Stimulated activated CD8-positive, alpha-beta memory T cell treated with anti-CD3 and anti-CD28 coated beads, Interleukin-12 subunit alpha, Interleukin-12 subunit beta, amount 100 ng/mL, for 4 hours (primary cell): ENCODE results near the gene CAMP.
"Not testable (repeated sequence)": the region's sequence is repeated elsewhere in the genome, so short reads cannot be mapped to it uniquely, and the experiment has no call there.

ENCODE experiments used
- DNase-seq: peaks from one replicate; pipeline ENCODE4 v3.0.0-alpha.2; 2020; ENCODE audit warnings: low read depth

Gene CAMP, protein sequence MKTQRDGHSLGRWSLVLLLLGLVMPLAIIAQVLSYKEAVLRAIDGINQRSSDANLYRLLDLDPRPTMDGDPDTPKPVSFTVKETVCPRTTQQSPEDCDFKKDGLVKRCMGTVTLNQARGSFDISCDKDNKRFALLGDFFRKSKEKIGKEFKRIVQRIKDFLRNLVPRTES

DNA sequence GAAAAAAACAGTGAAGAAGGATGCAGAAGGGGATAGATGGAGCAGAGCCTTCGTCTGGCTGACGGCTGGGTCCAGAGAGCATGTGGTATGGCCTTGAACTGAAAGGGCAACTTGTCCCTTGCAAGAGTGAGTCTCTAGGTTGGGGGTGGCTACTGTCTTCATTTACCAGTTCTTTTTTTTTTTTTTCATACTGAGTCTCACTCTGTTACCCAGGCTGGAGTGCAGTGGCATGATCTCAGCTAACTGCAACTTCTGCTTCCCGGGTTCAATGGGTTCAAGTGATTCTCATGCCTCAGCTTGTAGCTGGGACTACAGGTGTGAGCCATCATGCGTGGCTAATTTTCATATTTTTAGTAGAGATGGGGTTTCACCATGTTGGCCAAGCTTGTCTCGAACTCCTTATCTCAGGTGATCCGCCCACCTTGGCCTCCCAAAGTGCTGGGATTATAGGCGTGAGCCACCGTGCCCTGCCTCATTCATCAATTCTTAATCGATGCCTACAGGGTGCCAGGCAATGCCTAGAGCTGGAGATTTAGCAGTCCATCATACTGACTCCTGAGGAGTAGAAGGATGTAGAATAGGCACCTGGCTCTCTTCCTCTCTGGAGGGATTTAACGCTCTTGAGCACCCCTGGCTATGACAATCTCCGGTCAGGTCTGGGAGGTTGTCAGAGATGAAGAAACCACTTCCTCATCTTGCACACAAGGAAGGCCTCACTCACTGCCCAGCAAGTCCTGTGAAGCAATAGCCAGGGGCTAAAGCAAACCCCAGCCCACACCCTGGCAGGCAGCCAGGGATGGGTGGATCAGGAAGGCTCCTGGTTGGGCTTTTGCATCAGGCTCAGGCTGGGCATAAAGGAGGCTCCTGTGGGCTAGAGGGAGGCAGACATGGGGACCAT lies at the start of gene CAMP:
Gene CAMP (plus strand): TSS at position 880 of the 898 bp plus-strand sequence. CDS start 17 bp downstream, at position 897.
- DNase-seq, result no peak

DNA sequence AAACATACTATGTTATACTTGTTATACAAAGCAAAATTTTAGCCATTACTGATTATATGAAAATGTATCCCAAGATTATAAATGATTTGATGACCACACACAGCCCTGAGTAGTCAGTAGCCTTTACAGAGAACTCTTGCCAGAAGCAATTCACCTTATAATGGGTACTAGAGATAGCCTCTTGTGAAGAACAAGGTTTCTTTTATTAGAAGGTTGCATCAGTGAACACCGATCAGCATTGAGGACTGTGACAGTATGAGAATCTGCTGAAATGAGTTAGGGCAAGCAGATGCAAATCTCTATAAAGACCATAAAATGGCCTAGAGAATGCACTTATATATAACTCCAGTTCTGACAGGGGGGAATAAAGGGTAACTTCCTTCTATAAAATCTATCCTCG lies 45.2 kb upstream of the CAMP start:
- no peak for DNase-seq

DNA sequence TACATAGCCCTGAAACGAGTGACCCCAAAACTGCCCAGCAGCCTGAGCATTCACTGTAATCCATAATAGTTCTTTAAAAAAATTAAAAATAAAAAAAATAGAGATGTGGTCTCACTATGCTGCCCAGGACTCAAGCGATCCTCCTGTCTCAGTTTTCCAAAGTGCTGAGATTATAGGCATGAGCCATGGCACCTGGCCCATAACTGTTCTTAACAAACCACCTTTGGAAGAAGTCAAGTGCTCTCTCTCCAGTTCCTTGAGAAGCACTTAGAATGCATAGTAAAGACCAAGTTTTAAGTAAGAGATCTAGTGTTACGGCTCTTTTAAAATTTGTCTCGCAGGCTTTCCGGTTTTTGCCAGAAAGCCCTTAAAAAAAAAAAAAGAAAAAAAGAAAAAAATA lies 43.3 kb upstream of the CAMP start:
- no peak for DNase-seq

DNA sequence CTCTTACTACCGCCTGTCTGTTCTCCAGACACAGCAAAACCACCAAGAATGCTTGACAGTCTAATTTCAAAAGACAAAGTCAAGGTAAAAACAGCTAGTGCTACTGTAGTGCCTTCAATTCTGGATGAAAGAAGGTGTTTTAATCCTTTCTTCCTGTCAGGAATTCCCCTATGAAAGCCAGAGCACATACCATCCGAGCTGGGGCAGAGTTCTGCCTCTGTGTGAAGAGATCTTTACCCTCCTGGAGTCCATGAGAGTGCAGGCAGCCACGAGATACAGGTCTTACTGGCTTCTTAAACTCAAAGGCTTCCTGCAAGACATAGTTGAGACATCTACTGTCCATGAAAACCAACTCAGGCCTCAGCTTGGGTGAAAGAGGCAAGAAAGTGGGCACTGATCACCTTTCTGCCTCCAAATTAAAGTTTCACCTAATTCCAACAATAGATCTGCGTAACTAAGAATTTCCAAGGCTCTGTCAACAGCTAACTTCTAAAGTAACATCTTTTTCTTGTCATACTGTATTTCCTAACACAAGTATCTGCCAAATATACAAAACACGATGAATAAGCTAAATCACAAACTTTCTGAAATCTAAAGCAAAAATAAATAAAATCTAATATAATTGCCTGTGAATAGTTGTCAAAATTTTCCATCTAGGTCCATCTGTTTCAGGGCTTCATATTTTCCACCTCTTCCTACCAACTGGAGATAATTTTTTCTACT lies 42.6 kb upstream of the CAMP start:
- no peak for DNase-seq

DNA sequence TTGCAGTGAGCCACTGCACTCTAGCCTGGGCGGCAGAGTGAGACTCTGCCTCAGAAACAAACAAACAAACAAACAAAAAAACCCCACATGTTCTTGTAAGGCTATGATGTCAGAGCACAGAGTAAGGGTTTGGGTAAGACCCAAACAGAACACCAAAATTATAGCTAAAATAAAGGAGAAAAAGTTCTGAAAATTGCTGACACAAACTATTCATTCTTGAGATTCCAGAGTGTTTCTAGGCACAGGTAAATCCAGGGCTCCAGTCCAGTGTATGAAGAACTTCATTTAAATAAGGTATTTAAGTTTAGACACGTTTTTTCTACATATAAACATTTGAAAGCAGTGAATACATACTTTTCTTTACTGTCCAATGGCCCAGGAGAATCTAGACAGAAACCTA lies 39.0 kb upstream of the CAMP start:
- no peak for DNase-seq

DNA sequence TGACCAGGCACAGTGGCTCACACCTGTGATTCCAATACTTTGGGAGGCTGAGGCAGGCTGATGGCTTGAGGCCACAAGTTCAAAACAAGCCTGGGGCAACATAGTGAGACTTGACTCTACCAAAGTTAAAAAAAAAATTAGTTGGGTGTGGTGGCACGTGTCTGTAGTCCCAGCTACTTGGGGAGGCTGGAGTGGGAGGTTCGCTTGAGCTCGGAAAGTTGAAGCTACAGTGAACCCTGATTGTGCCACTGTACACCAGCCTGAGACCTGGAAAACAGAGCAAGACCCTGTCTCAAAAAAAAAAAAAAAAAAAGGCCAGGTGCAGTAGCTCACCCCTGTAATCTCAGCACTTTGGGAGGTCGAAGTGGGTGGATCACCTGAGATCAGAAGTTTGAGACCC lies 38.2 kb upstream of the CAMP start:
- DNase-seq, result no peak

DNA sequence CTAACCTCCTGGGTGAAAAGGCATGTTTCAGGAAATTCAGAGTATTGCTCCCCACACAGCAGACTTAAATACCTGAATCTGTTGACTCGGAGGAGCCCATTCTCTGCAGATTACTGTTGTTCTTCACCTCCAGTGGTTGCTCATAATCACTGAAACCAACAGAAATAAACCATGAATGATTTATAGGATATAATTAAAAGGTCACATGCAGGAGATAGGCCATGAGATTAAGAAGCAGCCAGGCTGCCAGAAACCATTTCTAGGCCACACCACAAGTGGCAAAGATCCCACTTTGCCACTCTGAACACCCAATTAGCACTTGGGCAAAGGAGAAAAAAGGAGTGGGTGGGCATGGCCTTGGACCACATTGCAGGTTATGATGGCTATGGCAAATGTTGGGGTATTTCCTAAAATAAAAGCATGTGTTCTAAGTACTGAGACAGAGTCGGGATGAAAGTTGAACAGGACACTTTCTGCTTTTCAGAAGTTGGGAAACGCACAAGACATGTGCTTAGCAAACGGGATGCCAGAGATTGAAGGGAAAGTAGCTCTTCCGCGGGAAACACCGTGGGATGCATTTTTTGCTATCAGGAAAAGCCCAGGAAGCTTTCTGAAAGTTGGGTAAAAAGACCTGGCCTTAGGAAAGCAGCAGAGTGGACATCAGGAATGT lies 36.5 kb upstream of the CAMP start:
- no peak for DNase-seq

DNA sequence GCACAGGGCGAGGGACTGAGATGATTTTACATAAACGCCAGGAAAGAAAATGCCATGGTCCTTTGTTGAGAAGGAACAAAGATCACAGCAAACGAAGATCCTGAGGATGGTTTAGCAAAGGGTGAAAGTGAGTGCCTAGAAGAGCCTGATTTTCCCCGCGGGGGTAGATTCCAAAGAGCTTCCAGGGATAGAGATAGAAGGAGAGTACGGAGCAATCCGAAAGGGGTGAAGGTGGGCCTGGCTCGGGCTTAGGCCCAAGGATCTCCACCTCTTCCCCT lies 36.1 kb upstream of the CAMP start:
- DNase-seq, result no peak

DNA sequence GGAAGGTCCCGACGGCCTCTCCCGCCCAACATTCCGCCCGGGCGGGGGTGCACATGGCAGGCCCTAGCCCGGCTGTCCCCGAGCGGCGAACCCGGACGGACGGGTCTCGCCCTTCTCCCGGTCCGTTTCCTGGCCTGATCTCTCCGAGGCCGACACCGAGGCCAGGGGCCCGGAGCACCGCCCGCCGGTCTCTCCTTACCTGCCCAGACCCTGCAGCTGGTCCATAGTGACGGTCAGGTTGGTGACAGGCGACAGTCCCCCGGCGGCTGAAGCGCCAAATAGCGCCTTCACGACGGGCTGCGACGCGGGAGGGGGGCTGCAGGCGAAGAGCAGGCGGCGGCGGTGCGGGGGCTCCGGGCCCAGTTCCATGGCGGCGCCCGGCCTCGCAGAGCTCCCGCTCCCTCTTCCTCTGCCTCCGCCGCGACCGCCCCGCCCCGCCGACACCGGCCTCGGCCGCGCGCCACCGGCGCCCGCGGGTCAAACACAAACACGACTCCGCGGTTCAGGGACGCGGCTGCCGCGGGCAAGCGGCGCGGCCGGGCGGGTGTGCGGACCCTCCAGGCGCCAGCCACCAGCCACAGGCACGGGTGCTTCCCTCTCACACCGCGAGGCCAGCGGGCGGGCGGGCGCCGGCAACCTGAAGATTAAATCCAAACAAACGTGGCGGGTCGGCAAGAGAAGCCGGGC lies 35.6 kb upstream of the CAMP start:
- DNase-seq, result no peak

DNA sequence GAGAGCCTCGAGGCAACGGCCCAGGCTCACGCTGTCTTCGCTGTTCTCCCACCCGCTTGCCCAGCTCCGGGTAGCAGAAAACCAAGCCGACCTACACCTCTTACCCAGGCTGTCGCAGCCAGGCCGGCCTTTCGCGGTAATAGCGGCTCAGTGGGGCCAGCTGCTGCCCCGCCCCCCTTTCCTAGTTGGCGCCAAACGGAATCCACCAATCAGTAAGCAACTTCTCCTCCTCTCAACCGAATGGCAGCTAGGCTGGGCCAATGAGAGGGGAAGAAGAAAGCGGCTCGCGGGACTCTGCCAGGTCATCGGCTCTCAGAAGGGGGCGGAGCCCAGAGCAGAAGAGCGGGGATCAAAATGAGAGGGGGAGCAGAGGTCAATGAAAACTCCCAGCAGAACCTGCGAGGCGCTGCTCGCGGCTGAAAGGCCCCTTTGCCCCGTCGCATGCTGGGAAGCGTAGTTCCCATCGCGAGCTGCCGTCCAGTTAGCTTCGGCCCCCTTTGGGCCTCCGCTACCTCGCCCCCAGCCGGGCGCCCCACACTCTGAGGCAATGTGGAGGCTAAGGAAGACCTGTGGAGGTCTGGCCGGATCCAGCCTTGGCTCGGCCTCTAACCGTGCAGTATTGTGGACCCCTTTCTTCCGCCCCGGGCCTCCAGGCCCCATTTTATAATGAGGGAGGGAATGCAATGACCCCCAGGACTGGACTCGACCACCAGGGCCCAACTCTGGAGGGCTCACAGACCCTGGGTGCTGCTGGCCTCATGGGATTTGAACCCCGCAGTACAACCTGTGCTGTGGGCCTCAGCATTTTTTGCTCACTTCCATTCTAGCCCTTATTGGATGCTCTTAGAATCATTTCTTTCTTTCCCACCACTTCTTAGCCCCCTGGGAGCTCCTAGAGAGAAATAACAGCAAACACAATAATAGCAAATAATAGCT lies 34.8 kb upstream of the CAMP start, which contains the start of gene CDC25A:
Gene CDC25A (minus strand): TSS at position 152 of the 936 bp plus-strand sequence. CDS start 470 bp downstream, outside the sequence.
- peak; percentile 86 for DNase-seq

DNA sequence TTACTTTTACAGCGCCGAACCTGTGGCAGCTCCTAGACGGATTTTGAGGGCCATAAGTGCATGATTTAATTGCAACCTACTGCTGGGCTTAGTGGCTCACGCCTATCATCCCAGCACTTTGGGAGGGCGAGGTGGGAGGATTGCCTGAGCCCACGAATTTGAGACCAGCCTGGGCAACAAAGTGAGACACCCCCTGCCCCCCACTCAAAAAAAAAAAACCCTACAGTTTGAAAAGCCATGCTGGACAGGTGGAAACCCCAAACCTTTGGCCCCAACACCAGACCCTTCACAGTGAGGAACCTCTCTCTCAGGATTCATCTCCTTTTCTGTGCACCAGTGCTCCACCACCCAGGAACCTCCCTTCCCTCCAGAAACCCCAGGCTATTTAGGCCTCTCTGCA lies 34.0 kb upstream of the CAMP start:
- DNase-seq, result no peak

DNA sequence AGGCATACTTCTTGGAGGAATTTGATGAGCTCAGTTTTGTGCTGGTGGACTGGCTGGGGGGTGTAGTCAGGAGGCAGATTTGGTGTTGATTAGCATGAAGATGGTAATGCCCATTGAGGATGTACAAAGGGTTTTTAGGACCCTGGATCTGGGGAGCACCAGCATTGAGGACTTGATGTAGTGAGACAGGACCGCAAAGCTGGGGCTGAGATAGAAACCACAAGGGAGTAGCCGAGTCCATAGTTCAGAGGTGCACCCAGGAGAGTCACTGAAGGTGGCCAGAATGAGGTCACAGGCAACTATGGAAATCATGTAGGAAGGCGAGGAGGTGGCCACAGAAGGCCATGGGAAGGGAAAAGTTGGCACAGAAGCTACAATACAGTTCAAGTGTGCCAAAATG lies 32.4 kb upstream of the CAMP start:
- DNase-seq, result no peak

DNA sequence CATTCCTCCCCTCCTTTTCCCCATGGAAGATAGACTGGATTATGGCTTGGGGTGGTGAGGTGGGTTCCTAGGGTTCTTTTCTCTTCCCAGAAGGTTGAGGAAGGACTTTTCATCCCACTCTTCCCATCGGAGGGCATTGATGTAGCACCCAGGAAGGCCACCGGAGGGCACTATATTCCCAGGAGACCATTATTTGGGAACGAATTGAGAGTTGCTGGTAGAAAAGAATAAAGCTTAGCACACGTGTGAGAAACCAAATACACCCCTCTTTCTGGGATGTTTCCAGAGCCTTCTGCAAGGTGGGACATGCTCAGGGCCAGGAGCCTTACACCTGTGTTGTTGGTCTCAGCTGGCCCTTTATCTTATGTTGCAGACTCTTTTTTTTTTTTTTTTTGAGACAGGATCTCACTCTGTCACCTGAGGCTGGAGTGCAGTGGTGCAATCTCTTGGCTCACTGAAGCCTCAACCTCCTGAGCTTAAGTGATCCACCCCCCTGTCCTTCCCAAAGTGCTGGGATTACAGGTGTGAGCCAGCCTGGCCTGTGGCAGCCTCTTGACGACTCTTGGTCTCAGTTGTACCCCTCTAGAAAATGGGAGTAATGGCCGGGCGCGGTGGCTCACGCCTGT lies 28.7 kb upstream of the CAMP start:
- DNase-seq, result no peak

DNA sequence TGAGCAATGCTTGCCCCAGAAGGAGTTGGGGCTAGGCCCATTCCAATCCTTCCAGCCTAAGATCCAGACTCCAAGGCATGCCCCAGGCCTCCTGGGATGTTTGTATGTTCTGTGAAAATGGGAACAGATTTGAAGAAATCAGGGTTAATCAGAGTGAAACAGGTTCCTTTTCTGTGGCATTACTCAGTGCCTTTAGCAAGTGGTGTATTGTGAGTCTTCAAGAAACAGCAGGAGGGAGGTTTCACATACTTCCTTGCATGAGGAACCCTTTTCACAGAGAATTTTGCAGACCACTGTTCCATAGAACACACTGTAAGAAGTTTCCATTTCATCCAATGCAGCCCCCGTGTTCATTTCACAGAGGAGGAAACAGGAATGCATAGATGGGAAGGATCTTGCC lies 26.7 kb upstream of the CAMP start:
- no peak for DNase-seq

DNA sequence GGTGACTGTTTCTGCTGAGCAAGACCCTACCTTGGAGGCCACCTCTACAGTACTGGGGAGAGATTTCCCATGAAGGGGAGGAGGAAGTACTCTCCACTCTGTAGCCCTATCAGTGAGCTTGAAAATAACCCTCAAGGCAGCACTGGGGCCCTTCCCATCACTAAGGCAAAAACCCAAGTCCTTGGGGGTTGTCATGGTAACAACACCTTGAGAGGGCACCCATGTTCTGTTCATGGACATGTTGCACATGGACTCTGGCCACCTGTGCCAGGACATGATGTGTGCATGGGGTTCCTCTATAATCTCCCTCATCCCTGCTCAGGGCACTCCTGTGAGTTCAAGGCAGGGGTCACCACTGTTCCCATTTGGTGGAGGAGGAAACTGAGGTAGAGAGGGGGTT lies 24.2 kb upstream of the CAMP start:
- no peak for DNase-seq

DNA sequence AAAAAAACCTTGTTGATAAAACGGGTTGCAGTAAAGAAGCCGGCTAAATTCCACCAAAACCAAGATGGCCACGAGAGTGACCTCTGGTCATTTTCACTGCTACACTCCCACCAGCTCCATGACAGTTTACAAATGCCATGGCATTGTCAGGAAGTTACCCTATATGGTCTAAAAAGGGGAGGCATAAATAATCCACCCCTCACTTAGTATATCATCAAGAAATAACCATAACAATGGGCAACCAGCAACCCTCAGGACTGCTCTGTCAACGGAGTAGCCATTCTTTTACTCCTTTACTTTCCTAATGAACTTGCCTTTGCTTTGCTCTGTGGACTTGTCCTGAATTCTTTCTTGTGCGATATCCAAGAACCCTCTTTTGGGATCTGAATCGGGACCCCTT lies 20.7 kb upstream of the CAMP start:
- no peak for DNase-seq

DNA sequence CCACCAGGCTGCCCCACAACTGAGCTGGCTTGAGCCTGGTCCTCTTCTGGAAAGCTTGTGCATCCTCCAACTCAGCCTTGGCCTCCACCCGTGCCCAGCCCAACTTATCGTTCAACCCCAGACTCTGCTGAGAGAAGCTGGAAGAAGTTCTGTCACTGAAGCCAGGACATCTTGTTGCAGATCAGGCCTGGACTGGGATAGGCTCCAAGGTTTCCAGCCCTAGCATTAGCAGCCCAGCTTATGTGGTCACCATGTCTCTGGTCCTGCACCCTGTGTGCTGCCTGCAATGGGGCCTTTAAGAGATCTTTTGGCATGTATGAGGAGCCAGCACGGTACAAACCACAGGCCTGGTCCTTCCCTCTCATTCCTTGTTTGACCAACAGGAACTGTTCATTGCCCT lies 15.2 kb upstream of the CAMP start:
- DNase-seq, result no peak

DNA sequence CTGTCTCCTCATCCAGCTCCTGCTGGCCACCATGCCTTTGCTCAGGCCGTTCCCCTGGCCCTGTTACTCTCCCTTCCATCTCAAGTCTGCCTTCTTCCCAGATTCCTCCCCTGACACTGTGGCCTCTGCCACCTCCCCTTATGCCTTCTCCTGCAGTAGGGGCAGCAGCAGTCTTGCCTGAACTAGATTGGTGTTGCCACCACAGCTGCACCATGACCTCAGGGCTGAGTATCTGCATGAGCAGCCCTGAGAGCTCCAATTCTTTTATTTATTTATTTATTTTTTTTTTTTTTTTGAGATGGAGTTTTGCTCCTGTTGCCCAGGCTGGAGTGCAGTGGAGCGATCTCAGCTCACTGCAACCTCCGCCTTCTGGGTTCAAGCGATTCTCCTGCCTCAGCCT lies 13.8 kb upstream of the CAMP start:
- DNase-seq, result no peak

DNA sequence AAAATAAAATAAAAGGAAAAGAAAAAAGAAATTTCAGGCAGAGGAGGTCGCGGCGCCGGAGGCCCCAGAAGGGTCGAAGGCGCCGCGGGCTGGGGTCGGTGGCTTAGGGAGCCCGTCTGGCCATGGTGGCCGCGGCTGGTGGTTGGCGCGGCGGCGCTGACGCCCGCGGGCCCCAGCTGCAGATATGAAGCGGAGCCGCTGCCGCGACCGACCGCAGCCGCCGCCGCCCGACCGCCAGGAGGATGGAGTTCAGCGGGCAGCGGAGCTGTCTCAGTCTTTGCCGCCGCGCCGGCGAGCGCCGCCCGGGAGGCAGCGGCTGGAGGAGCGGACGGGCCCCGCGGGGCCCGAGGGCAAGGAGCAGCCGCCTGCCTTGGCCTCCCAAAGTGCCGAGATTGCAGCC lies 12.8 kb upstream of the CAMP start:
- DNase-seq, result not testable (repeated sequence)

DNA sequence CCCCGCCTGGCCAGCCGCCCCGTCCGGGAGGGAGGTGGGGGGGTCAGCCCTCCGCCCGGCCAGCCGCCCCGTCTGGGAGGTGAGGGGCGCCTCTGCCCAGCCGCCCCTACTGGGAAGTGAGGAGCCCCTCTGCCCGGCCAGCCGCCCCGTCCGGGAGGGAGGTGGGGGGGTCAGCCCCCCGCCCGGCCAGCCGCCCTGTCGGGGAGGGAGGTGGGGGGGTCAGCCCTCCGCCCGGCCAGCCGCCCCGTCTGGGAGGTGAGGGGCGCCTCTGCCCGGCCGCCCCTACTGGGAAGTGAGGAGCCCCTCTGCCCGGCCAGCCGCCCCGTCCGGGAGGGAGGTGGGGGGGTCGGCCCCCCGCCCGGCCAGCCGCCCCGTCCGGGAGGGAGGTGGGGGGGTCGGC lies 11.5 kb upstream of the CAMP start:
- DNase-seq, result not testable (repeated sequence)
